Measurements from ENCODE around the gene LMBRD1.

GRCh38 chr6:69846312-69846711, 49.5 kb upstream of the LMBRD1 start:
- TF ChIP-seq SP1 (IDR thresholded peaks at IDR 0.05) (no peak), FOXK2 (IDR thresholded peaks at IDR 0.05) (no peak), SUZ12 (IDR thresholded peaks at IDR 0.05) (no peak), FOXM1 (IDR thresholded peaks at IDR 0.05; ENCODE audit: borderline replicate concordance) (no peak), NFRKB (IDR thresholded peaks at IDR 0.05) (no peak)
